HCT116 (cell line): Measurements from ENCODE around the gene KRTAP25-1.

Experiments used
- SP1 ChIP-seq: IDR thresholded peaks from 2 replicates; pipeline ENCODE4 v1.6.1; 2012; ENCODE audit warnings: low read depth
- ZNF274 ChIP-seq: fragments of 200-500 bp; sonication (Bioruptor generic); IDR thresholded peaks from 2 replicates; pipeline ENCODE4 v1.6.1; 2014; ENCODE audit warnings: mild to moderate bottlenecking, low read depth, low read length, inconsistent platforms
- TF ChIP-seq, protein P1 (sequence below), 3 experiments: fragments of 200-600 bp in 1 of 3; sonication (generic) in 1 of 3; IDR thresholded peaks in 2 of 3; conservative IDR thresholded peaks in 1 of 3; 2 replicates each; pipeline ENCODE4 v1.5.1; 2012 to 2017; ENCODE audit warnings: low read depth in 2 of 3, low read length in 2 of 3, antibody characterized with exemption in 1 of 3, borderline replicate concordance in 1 of 3, control low read depth in 1 of 3, mild to moderate bottlenecking in 1 of 3, mixed read lengths in 1 of 3, mixed run types in 1 of 3, moderate library complexity in 1 of 3; ENCODE audit not compliant: insufficient read depth in 1 of 3

DNA sequence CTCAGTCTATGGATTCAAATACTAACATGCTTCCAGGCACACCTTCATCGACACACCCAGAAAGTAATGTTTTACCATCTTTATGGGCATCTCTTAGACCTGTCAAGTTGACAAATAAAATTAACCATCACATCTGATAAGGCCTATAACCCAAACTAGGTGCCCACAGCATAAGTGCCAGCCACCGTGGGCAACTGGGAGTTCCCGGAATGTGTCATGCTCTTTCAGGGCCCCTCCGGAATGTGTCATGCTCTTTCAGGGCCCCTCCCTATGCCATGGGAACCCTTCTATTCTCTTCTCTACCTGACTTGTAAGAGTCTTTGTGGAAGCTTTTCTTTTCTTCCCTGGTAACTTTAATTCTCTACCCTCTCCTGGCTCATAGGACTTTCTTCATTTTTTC lies 33.2 kb downstream of the KRTAP25-1 start:
- TF ChIP-seq ZNF274 (no peak), SP1 (no peak)
- TF ChIP-seq, protein P1, sequence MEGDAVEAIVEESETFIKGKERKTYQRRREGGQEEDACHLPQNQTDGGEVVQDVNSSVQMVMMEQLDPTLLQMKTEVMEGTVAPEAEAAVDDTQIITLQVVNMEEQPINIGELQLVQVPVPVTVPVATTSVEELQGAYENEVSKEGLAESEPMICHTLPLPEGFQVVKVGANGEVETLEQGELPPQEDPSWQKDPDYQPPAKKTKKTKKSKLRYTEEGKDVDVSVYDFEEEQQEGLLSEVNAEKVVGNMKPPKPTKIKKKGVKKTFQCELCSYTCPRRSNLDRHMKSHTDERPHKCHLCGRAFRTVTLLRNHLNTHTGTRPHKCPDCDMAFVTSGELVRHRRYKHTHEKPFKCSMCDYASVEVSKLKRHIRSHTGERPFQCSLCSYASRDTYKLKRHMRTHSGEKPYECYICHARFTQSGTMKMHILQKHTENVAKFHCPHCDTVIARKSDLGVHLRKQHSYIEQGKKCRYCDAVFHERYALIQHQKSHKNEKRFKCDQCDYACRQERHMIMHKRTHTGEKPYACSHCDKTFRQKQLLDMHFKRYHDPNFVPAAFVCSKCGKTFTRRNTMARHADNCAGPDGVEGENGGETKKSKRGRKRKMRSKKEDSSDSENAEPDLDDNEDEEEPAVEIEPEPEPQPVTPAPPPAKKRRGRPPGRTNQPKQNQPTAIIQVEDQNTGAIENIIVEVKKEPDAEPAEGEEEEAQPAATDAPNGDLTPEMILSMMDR (IDR thresholded peaks at IDR 0.05 in 2 of 3, conservative IDR thresholded peaks at IDR 0.05 in 1 of 3; ENCODE audit: borderline replicate concordance in 1 of 3, insufficient read depth in 1 of 3, low read depth in 2 of 3, low read length in 2 of 3) = no peak
